ENCODE data around the gene PDE9A.

Gene PDE9A

DNA sequence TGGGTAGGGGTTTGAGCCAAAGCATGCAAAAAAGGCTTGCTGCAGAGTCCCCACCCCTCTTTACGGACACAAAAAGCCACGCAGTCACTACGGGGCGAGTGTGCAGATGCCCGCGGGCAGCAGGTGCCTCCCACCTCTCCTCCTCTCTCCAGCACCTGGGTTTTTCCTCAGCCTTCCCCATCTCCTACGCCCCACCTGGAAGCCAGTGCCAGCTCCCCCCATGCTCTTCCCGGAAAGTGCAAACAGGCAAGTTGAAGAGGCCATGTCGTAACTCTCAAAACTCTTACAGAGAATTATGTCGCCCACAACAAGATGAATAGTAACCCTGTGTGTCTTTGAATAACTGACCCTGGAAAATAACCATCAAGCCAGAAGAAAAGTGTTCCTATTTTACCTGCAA, 82.5 kb downstream of the PDE9A start:
- TF ChIP-seq CEBPB (IDR thresholded peaks at IDR 0.05) (no peak), ZBTB7A (IDR thresholded peaks at IDR 0.05; ENCODE audit: low read depth) (no peak), YY1 (IDR thresholded peaks at IDR 0.05; ENCODE audit: low read depth) (no peak), EP300 (IDR thresholded peaks at IDR 0.05; ENCODE audit: borderline replicate concordance) (no peak), REST (IDR thresholded peaks at IDR 0.05; ENCODE audit: low read depth) (no peak), FOXM1 (IDR thresholded peaks at IDR 0.05; ENCODE audit: borderline replicate concordance, low read depth) (no peak)
- TF ChIP-seq, protein P1, sequence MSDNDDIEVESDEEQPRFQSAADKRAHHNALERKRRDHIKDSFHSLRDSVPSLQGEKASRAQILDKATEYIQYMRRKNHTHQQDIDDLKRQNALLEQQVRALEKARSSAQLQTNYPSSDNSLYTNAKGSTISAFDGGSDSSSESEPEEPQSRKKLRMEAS (IDR thresholded peaks at IDR 0.05) = no peak

GRCh38 chr21:42736646-42737350, 83.4 kb downstream of the PDE9A start:
- TF ChIP-seq TAF1 (IDR thresholded peaks at IDR 0.05; ENCODE audit: low read depth) (no peak), CEBPB (IDR thresholded peaks at IDR 0.05) (no peak), YY1 (IDR thresholded peaks at IDR 0.05; ENCODE audit: low read depth) (no peak), NFIC (IDR thresholded peaks at IDR 0.05) (no peak), USF1 (IDR thresholded peaks at IDR 0.05) (no peak), REST (IDR thresholded peaks at IDR 0.05; ENCODE audit: low read depth) (no peak), ZBTB7A (IDR thresholded peaks at IDR 0.05; ENCODE audit: low read depth) (no peak), FOXM1 (IDR thresholded peaks at IDR 0.05; ENCODE audit: borderline replicate concordance, low read depth) (no peak), EP300 (IDR thresholded peaks at IDR 0.05; ENCODE audit: borderline replicate concordance) (no peak)
- TF ChIP-seq, protein P1 (IDR thresholded peaks at IDR 0.05) = no peak

DNA sequence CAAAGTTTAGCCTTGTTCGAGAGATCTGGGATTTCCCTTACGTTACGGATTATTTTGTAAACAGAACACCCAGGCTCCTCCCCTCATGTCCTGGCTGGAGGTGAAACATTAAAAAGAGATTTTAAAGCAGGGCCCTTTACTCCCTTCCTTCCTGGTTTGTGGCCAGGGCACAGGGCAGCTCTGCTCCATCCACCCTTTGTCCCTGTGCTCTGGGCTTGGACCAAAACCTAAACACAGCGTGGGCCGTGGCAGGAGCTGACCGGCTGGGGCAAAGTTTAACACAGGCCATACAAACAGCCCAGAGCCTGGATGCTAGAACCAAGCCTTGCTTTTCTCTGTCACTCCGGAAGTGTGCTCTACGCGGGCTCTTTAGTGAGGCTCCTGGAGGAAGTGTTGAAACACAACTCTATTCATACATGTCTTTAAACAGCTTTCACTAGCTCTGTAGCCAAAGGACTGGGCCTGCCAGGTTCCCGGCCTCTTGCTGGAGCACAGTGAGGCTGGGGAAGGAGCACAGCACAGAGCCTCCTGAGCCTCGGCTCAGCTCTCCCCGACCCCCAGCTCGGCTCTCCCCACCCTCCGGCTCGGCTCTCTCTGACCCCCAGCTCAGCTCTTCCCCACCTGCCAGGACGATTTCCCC, 84.7 kb downstream of the PDE9A start:
- no peak for TF ChIP-seq ZBTB7A (IDR thresholded peaks at IDR 0.05; ENCODE audit: low read depth)
- TF ChIP-seq FOXM1 (IDR thresholded peaks at IDR 0.05; ENCODE audit: borderline replicate concordance, low read depth) = no peak
- TF ChIP-seq EP300 (IDR thresholded peaks at IDR 0.05; ENCODE audit: borderline replicate concordance) = no peak
- no peak for TF ChIP-seq TCF12 (IDR thresholded peaks at IDR 0.05; ENCODE audit: low read depth)
- TF ChIP-seq, protein P1 (IDR thresholded peaks at IDR 0.05) = no peak
- no peak for TF ChIP-seq CREB1 (IDR thresholded peaks at IDR 0.05; ENCODE audit: low read depth)
- no peak for TF ChIP-seq USF1 (IDR thresholded peaks at IDR 0.05)
- TF ChIP-seq NFIC (IDR thresholded peaks at IDR 0.05) = no peak
- TF ChIP-seq REST (IDR thresholded peaks at IDR 0.05; ENCODE audit: low read depth) = no peak
- no peak for TF ChIP-seq EGR1 (IDR thresholded peaks at IDR 0.05)
- TF ChIP-seq TEAD4 (IDR thresholded peaks at IDR 0.05) = no peak
- TF ChIP-seq RAD21 (IDR thresholded peaks at IDR 0.05; ENCODE audit: low read depth) = no peak
- TF ChIP-seq CEBPB (IDR thresholded peaks at IDR 0.05) = no peak
- TF ChIP-seq TAF1 (IDR thresholded peaks at IDR 0.05; ENCODE audit: low read depth) = no peak
- no peak for TF ChIP-seq YY1 (IDR thresholded peaks at IDR 0.05; ENCODE audit: low read depth)

Data from Ishikawa (cell line).